Gastroesophageal sphincter (tissue), 3 donors: ENCODE results near the gene NHLRC3.

Source experiments
- CTCF ChIP-seq, 4 experiments: fragments of 200-600 bp in 2 of 4; fragments of 450-650 bp in 2 of 4; sonication (generic) in 1 of 4; IDR thresholded peaks; one replicate each; pipeline ENCODE4 v1.5.1; 2017 to 2019; ENCODE audit warnings: antibody characterized with exemption in 4 of 4, mild to moderate bottlenecking in 2 of 4, moderate library complexity in 2 of 4
- EP300 ChIP-seq: sonication (generic); formaldehyde crosslinking; IDR thresholded peaks from one replicate; pipeline ENCODE4 v1.6.1; 2017; ENCODE audit warnings: antibody characterized with exemption, mild to moderate bottlenecking
- POLR2A ChIP-seq, 2 donors: fragments of 450-650 bp; IDR thresholded peaks; one replicate each; pipeline ENCODE4 v1.6.1; 2017; ENCODE audit warnings: antibody characterized with exemption in 2 of 2, mild to moderate bottlenecking in 2 of 2, moderate library complexity in 1 of 2
- POLR2AphosphoS5 ChIP-seq: sonication (generic); formaldehyde crosslinking; IDR thresholded peaks from one replicate; pipeline ENCODE4 v1.6.1; 2017; ENCODE audit warnings: antibody characterized with exemption

DNA sequence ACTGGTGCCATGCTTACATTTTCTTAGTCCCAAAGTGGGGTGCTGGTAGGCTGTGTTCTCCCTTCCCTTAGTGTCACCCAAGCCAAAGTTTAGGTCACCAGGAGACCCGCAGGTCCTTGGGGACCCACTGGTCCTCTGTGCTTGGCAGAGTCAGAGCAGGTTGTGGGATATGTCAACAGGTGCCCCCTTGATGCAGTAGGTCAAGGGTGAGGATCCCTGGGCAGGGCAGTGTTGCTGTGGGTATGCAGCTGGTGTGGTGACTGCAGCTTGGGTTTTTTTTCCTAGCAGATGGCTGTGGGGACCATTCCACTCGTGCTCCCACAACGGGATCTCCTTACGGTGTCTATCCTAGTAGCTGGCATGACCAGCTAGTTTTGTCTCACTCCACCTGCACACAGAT, 23.7 kb downstream of the NHLRC3 start:
- TF ChIP-seq POLR2AphosphoS5, result no peak
- TF ChIP-seq CTCF (IDR thresholded peaks at IDR 0.05), result no peak
- TF ChIP-seq POLR2A (IDR thresholded peaks at IDR 0.05), result no peak
- TF ChIP-seq EP300, result no peak
